ENCODE data around the gene AKNAD1. TPM values are rescaled to one million over a fixed set of nuclear protein-coding genes. Genes with fewer than 3 reads are reported as not detected.

AKNAD1 gene
- total RNA-seq, 3 donors from 2014 or later: 0.60 TPM; not detected in 2

GRCh38 chr1:108826081-108826635 is 30.7 kb downstream of the AKNAD1 start:
- peaks cover 6% of the 10 kb centered on the region for H3K4me1 ChIP-seq (ENCODE audit: low read depth)
- no peaks in the 10 kb centered on the region for H3K36me3 ChIP-seq (ENCODE audit: low read depth)
- DNase-seq (no peak), ATAC-seq (no peak)
- intact Hi-C loops (cut with DNase I, micrococcal nuclease): loop anchor here in 1 of 2 donors (5.0 kb wide), 1 partner anchor 71 kb away; no protein-coding TSS in a partner anchor
- H3K4me3 ChIP-seq: no peak overlapping the region
- no peak for TF ChIP-seq CTCF (IDR thresholded peaks at IDR 0.05)
- H3K9me3 ChIP-seq: no peaks in the 10 kb centered on the region

- peaks cover 6% of the 10 kb centered on the region for H3K4me1 ChIP-seq (ENCODE audit: low read depth)
- ATAC-seq (no peak), DNase-seq (no peak)
- intact Hi-C loops (cut with DNase I, micrococcal nuclease): no loop called here
- no peaks in the 10 kb centered on the region for H3K9me3 ChIP-seq
- no peak overlapping the region for H3K4me3 ChIP-seq
- no peak for TF ChIP-seq CTCF (IDR thresholded peaks at IDR 0.05)
- H3K36me3 ChIP-seq (ENCODE audit: low read depth): no peaks in the 10 kb centered on the region
Observed at GRCh38 chr1:108824051-108824450, 32.8 kb downstream of the AKNAD1 start.

GRCh38 chr1:108823632-108824031 is 33.3 kb downstream of the AKNAD1 start:
- intact Hi-C loops (cut with DNase I, micrococcal nuclease): no loop called here
- ATAC-seq (no peak), DNase-seq (no peak)
- no peaks in the 10 kb centered on the region for H3K36me3 ChIP-seq (ENCODE audit: low read depth)
- H3K4me3 ChIP-seq: no peak overlapping the region
- peaks cover 6% of the 10 kb centered on the region for H3K4me1 ChIP-seq (ENCODE audit: low read depth)
- no peak for TF ChIP-seq CTCF (IDR thresholded peaks at IDR 0.05)
- no peaks in the 10 kb centered on the region for H3K9me3 ChIP-seq

GRCh38 chr1:108819878-108820277 is 37.0 kb downstream of the AKNAD1 start:
- no peaks in the 10 kb centered on the region for H3K9me3 ChIP-seq
- TF ChIP-seq CTCF (IDR thresholded peaks at IDR 0.05): no peak
- peaks cover 8% of the 10 kb centered on the region for H3K4me1 ChIP-seq (ENCODE audit: low read depth)
- DNase-seq (no peak), ATAC-seq (no peak)
- no peak overlapping the region for H3K4me3 ChIP-seq
- intact Hi-C loops (cut with DNase I, micrococcal nuclease): no loop called here
- H3K36me3 ChIP-seq (ENCODE audit: low read depth): no peaks in the 10 kb centered on the region

GRCh38 chr1:108817811-108818210 is 39.1 kb downstream of the AKNAD1 start:
- TF ChIP-seq CTCF (IDR thresholded peaks at IDR 0.05): no peak
- DNase-seq (no peak), ATAC-seq (no peak)
- peaks cover 8% of the 10 kb centered on the region for H3K4me1 ChIP-seq (ENCODE audit: low read depth)
- no peaks in the 10 kb centered on the region for H3K9me3 ChIP-seq
- H3K4me3 ChIP-seq: no peak overlapping the region
- intact Hi-C loops (cut with DNase I, micrococcal nuclease): no loop called here
- no peaks in the 10 kb centered on the region for H3K36me3 ChIP-seq (ENCODE audit: low read depth)

- DNase-seq: peak in 2 of 3 donors; percentile 25 to 37
- peaks cover 8% of the 10 kb centered on the region for H3K4me1 ChIP-seq (ENCODE audit: low read depth)
Observed at GRCh38 chr1:108817016-108817415, 39.9 kb downstream of the AKNAD1 start.

More at GRCh38 chr1:108817016-108817415, 39.9 kb downstream of the AKNAD1 start:
- H3K4me3 ChIP-seq: no peak overlapping the region
- peak; percentile 89 for ATAC-seq
- H3K9me3 ChIP-seq: no peaks in the 10 kb centered on the region
- no peaks in the 10 kb centered on the region for H3K36me3 ChIP-seq (ENCODE audit: low read depth)
- intact Hi-C loops (cut with DNase I, micrococcal nuclease): no loop called here
- TF ChIP-seq CTCF (IDR thresholded peaks at IDR 0.05): no peak
